HG03565 (cell line): ENCODE results near the gene RRP1.
"Not testable (repeated sequence)": the region's sequence is repeated elsewhere in the genome, so short reads cannot be mapped to it uniquely, and the experiment has no call there.

Experiments used
- ATAC-seq: cut with Tn5 transposase; IDR thresholded peaks from one replicate; pipeline ENCODE4 v1.9.1; 2021; ENCODE audit warnings: mild to moderate bottlenecking, moderate library complexity; ENCODE audit not compliant: unreplicated experiment

RRP1 gene

DNA sequence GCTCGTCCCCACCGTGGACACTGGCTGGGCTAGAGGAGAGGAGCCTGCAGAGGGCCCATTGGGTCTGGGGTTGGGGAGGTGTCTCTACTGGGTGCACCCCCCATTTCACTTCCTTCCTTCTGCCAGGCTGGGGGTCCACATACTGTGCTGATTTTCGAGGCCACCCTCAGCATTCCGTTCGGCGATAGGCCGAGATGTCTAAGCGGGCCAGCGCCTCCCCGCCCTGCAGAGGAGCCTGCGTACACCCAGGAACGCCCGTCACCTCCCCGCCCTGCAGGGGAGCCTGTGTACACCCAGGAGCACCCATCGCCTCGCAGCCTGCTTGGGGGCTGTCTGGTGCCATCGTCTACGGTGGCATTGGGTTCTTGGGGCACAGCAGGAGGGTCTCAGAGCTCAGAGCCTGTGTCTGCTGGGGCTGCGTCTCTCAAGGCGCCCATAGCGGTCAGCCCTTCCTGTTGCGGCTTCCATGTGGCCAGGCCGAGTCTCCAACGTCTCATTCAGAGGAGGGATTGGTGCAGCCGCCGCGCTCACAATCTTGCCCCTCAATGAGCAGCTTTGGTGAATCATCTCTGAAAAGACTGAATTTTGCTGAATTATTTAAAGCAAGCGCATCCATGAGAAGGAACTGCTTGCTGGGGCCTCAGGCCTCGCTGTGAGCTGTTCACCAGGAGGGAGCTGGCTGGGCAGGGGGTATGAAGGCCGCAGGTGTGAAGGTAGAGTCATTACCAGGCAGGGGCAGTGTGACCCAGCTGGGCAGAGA, 44.9 kb downstream of the RRP1 start:
- ATAC-seq: no peak

DNA sequence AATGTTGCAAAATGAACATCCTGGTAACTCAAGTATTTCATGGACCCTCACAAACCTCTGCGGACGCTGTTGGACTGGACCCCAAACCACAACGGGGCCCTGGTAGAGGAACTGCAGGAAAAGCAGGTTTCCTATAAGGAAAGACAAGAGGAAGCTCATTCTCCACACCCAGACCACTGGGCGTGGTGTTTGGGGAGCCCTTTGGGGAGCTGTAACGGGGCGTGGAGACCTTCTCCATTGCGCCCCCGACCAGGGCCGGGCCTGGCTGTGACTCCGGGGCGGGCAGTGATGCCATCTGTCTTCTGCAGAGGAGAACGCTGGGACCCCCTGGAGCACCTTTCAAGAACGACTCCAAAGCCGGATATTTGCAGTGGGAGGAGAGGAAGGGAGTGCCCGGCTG, 45.7 kb downstream of the RRP1 start:
- ATAC-seq: no peak

DNA sequence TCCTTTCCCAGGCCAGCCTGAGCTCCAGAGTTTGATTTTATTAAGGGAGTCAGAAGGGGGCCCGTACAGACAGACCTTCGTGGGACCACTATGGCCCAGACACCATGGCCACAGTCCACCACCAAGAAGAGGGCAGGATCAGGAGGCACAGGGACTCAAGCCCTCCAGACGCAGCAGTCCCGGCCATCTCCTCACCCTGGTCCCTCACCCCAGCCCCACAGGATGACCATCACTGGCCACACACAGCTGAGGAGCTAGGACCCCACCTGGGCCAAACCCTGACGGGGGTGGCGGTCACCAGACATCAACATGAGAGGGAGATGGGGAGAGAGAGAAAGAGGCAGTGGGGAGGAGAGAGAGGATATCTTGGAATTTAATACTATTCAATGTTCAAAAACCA, 46.5 kb downstream of the RRP1 start:
- no peak for ATAC-seq

DNA sequence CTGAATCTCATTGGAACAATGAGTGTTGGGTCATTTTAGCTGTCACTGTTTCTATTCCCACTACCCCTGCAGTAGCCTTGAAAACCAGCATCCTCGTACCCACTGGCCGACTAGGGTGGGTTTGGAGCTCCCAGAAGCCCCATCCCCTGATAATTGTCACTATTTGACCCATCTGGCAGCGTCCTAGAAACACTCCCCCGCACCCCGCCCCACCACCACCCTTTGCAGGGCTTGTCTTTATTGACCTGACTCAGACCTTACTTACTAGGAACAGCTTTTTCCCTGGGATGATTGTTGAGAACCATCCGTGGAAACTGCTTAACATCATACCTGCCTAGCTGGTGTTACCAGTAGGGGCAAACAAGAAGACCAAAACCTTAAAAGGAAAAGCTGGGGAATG, 47.2 kb downstream of the RRP1 start:
- ATAC-seq: no peak

DNA sequence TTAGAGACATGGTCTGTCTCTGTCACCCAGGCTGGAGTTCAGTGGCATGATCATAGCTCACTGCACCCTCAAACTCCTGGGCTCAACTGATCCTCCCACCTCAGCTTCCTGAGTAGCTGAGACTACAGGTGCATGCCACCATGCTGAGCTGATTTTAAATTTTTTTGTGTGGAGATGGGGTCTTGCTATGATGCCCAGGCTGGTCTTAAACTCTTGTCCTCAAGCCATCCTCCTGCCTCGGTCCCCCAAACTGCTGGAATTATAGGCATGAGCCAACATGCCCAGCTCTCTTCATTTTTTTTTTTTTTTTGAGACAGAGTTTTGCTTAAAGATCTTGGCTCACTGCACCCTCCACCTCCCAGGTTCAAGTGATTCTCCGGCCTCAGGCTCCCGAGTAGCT, 50.9 kb downstream of the RRP1 start:
- no peak for ATAC-seq

DNA sequence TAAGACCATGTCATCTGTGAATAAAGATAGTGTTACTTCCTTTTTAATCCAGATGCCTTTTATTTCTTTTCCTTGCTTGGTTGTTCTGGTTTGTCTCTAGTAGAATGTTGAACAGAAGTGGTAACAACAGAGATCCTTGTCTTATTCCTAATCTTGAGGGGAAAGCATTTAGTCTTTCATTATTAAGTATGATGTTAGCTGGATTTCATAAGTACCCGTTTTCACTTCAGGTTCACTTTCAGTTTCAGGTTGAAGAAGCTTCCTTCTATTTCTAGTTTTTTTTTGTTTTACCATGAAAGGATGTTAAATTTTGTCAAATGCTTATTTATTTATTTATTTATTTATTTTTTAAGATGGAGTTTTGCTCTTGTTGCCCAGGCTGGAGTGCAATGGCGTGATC, 53.4 kb downstream of the RRP1 start:
- ATAC-seq: no peak

DNA sequence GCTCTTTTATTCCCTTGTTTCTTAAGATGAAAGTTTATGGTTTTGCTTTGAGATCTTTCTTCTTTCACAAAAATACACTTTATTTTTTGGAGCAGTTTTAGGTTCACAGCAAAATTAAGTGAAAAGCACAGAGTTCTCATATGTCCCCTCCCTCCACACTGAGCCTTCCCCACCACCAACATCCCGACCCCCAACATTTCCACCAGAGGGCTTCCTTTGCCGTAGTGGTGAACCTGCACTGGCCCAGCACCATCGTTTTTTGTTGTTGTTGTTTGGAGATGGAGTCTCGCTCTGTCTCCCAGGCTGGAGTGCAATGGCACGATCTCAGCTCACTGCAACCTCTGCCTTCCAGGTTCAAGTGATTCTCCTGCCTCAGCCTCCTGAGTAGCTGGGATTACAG, 55.5 kb downstream of the RRP1 start:
- not testable (repeated sequence) for ATAC-seq

DNA sequence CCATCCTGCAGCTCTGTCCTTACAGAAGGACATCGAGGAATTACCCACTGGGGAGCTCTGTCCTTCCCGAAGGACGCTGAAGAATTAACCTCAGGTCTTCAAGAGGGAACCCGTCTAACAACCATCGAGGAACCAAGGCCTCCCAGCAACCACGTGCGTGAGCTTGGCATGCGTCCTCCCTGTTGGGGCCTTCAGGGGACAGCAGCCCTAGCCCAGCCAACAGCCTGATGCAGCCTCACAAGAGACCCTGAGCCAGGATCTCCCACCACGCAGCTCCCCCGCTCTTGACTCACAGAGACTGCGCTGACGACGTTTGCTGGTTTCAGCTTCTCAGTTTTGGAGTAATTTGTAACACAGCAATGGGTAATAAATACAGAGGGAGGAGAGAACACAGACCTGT, 56.0 kb downstream of the RRP1 start:
- no peak for ATAC-seq

DNA sequence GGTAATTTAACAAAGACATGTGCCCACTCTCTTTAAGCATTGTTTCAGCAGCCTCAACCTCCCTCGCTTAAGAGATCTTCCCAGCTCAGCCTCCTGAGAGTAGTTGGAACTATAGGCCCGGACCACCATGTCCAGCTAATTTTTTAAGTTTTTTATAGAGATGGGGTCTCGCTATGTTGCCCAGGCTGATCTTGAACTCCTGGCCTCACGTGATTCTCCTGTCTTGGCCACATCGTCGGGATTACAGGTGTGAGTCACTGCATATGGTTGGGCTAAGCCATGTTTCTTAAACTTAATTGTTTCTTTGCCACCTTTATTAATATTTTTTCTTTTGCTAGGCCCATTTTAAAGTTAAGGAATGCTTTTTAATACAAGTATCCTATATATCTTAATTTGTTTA, 57.1 kb downstream of the RRP1 start:
- no peak for ATAC-seq

DNA sequence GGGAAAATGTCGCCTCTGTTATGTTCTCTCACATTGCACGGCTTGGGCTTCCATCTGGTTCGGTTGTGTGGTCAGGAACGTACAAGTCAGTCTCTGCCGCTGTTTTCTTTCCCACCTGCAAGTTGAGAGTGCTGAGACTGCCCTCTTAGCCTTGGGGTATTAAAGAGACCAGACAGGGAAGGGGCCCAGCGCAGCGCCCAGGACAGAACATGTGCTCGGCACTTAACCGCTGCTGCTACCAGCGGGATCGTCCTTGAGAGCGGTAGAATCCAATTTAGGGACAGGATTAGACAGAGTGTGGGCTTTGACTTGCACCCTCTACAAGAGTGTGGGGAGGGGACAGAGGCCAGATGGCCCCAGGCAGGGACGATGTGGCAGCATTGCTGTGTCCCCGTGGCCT, 57.9 kb downstream of the RRP1 start:
- no peak for ATAC-seq

DNA sequence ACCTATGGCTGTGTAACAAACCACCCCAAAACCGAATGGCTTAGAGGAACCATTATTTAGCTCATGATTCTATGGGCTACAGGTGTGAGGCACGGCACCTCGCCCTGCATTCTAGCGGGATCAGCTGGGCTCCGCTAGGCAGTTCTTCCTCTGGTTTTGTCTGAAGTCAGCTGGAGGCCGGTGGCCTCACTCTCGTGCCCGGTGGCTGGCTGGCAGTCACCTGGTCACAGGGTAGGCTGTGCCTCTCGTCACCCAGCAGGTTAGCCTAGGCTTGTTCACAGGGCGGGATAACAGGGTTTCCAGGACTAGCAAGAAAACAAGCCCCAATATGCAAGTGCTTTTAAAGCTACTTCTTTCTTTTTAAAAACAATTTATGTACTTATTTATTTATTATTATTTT, 59.4 kb downstream of the RRP1 start:
- ATAC-seq: no peak

DNA sequence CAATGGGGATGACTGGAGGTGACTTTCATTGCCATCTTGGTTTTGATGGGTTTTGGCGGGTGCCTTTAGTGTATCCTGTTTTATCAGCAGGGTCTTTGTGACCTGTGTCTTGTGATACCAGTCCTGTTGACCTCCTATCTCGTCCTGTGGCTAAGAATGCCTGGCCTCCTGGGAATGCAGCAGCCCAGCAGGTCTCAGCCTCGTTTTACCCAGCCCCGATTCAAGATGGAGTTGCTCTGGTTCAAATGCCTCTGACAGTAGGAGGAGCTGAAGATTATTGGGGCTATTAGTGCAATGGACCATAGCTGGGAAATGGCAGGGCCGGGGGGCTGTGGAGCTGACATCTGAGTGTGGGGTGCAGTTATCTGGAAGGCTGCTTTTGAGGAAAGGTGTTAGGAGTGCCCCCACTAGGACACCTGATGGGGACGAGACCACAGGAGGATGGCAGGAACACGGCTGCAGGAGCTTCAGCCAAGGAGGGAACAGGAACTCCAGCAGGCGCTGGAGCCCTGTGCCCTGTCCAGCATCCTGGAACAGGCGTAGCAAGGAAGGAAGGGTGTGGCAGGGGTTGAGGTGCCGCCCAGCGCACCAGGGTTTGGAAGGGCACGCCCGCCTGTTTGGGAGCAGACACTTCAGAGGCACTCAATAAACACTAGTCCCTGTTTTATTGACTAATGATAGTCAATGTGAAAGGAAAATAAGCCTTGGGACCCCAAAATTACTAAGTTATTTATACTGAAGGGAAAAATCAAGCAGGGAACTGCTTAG, 60.3 kb downstream of the RRP1 start:
- ATAC-seq: no peak

DNA sequence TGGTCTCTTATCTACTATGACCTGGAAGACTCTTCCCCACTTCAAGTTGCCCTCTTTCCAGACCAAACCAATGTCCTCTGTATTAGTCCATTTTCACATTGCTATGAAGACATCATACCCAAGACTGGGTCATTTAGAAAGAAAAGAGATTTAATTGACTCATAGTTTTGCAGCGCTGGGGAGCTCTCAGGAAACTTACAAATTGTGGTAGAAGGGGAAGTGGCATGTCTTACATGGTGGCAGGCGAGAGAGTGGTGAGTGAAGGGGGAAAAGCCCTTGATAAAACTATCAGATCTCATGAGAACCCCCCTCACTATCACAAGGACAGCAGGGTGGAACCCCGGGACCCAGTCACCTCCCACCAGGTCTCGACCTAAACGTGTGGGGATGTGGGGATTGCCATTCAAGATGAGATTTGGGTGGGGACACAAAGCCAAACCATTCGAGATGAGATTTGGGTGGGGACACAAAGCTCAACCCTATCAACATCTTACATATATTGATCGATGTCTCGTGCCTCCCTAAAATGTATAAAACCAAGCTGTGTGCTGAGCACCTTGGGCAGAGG, 61.4 kb downstream of the RRP1 start:
- ATAC-seq: no peak

DNA sequence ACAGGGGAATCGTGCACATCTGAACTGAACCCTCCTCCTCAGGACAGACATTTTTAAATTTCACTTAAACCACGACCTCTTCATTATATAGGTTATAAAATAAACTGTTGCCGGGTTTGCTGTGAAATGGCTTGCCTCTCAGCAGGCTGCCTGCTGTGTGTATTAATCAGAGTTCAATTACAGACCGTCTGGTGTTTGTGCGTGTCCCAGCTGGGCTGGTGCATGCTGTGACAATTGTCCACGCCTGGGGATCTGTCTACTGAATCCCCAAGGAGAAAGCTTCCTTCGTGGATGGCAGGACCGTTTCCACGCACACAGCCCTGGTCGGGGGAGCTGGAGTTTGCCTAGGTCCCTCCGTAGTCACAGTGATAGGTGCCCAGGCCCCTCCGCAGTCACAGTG, 62.2 kb downstream of the RRP1 start:
- no peak for ATAC-seq

DNA sequence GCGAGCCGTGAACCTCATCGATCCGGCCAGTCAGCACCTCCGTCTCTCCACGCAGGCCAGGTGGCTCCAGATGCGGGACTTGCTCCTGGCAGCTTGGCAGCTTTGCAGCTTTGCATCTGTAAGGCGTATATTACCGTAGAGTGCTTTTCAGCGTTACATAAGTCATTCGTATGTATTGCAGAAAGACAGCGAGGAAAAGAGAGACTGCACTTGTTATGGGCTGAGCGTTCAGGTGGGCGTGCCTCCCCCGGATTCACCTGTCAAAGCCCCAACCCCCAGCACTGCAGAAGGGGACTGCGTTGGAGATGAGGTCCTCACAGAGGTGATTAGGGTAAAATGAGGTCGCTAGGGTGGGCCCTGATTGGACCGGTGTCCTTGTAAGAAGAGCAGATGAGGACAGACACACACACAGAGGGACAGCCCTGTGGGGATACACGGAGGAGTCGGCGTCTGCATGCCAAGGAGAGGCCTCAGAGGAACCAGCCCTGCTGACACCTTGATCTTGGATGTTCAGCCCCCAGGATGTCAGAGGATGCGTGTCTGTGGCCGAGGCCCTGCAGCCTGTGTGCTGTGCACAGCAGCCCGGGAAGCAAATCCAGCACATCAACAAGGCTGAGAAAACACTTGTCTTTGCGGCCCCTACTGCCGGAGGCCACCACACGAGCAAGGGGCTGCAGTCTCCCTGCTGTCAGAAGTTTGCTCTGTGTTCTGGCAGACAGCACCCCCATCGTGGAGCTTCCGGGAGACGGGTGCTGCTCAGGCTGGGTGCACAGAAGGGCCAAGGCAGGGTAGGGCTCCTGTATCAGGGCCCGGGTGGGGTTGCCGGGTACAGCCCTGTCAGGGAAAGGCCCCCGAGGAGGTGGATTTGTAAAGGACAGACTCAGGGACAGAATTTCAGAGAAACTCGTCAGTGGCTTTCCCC, 64.7 kb downstream of the RRP1 start:
- no peak for ATAC-seq
